ENCODE data around the gene SLC44A3. TPM values are rescaled to one million over a fixed set of nuclear protein-coding genes. Genes with fewer than 3 reads are reported as not detected.
A peak's percentile ranks its signal among the peaks of the same experiment; 100 is the strongest.

SLC44A3 gene
- total and polyA plus RNA-seq, 8 donors: 13.0 to 52.5 (median 23.2) TPM

- Histone ChIP-seq H3K4me3 (peak overlapping the region in 1 of 4 donors; percentile 18), H3K4me1 (peaks cover 21 to 40% (median 22%) of the 10 kb centered on the region in 3 donors), H3K27me3 (no peaks in the 10 kb centered on the region), H3K27ac (peak overlapping the region; percentile 63 to 89 (median 75)), H3K36me3 (no peaks in the 10 kb centered on the region), H3K9me3 (no peaks in the 10 kb centered on the region)
- ATAC-seq (peak; percentile 97 to 99 (median 97)), FAIRE-seq (no peak), DNase-seq (peak; percentile 76 to 88 (median 84))
- intact Hi-C loops (cut with DNase I): no loop called here
- TF ChIP-seq CTCF (IDR thresholded peaks at IDR 0.05): no peak
- 38 to 52% methylated on average over 12 of the region's 12 CpGs for WGBS, 2 donors
These were observed 36.6 kb upstream of the SLC44A3 start for GRCh38 chr1:94783342-94784189.

- 95 to 96% methylated on average over 7 of the region's 7 CpGs for WGBS, 2 donors
- peaks cover 17 to 35% (median 19%) of the 10 kb centered on the region in 3 donors for H3K4me1 ChIP-seq
- peak overlapping the region; percentile 63 to 89 (median 75) for H3K27ac ChIP-seq
- no peaks in the 10 kb centered on the region for H3K9me3 ChIP-seq
- H3K36me3 ChIP-seq: no peaks in the 10 kb centered on the region
- H3K27me3 ChIP-seq: no peaks in the 10 kb centered on the region
- H3K4me3 ChIP-seq: peak overlapping the region in 1 of 4 donors; percentile 18
- DNase-seq: no peak
- ATAC-seq: no peak
- no peak for TF ChIP-seq CTCF (IDR thresholded peaks at IDR 0.05)
- intact Hi-C loops (cut with DNase I): no loop called here
- no peak for FAIRE-seq
These were observed 36.0 kb upstream of the SLC44A3 start for GRCh38 chr1:94784190-94784515.

GRCh38 chr1:94787691-94788090 lies 32.5 kb upstream of the SLC44A3 start:
- no peak for ATAC-seq
- H3K27ac ChIP-seq: no peak overlapping the region
- peaks cover 17 to 35% (median 20%) of the 10 kb centered on the region in 3 donors for H3K4me1 ChIP-seq
- no peak overlapping the region for H3K4me3 ChIP-seq
- 95 to 97% methylated on average over 1 of the region's 1 CpG for WGBS, 2 donors
- no peak for DNase-seq
- FAIRE-seq: no peak
- no peak for TF ChIP-seq CTCF (IDR thresholded peaks at IDR 0.05)
- no peaks in the 10 kb centered on the region for H3K36me3 ChIP-seq
- H3K27me3 ChIP-seq: no peaks in the 10 kb centered on the region
- intact Hi-C loops (cut with DNase I): no loop called here
- H3K9me3 ChIP-seq: no peaks in the 10 kb centered on the region

DNA sequence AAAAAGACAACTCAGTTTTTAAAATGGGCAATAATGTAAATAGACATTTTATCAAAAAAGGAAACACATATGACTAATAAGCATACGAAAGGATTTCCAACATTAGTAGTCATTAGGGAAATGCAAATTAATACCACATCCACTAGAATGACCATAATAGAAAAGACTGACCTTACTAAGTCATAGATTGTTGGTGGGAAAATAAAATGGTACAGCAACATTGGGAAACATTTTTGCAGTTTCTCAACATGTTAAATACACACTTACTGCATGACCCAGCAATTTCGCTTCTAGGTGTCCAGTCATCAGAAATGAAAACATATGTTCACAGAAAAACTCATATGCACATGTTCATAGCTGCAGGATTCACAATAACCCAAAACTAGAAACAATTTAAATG lies 29.9 kb upstream of the SLC44A3 start:
- no peak overlapping the region for H3K4me3 ChIP-seq
- no peaks in the 10 kb centered on the region for H3K9me3 ChIP-seq
- intact Hi-C loops (cut with DNase I): no loop called here
- DNase-seq (no peak), FAIRE-seq (no peak), ATAC-seq (no peak)
- no peaks in the 10 kb centered on the region for H3K36me3 ChIP-seq
- no peak overlapping the region for H3K27ac ChIP-seq
- 85 to 91% methylated on average over 2 of the region's 2 CpGs for WGBS, 2 donors
- H3K27me3 ChIP-seq: no peaks in the 10 kb centered on the region
- peaks cover 2 to 24% (median 7%) of the 10 kb centered on the region in 3 donors for H3K4me1 ChIP-seq
- no peak for TF ChIP-seq CTCF (IDR thresholded peaks at IDR 0.05)

GRCh38 chr1:94790670-94791069 lies 29.5 kb upstream of the SLC44A3 start:
- Histone ChIP-seq H3K9me3 (no peaks in the 10 kb centered on the region), H3K4me3 (no peak overlapping the region), H3K36me3 (no peaks in the 10 kb centered on the region), H3K27me3 (no peaks in the 10 kb centered on the region), H3K27ac (no peak overlapping the region), H3K4me1 (peaks cover 0 to 24% (median 7%) of the 10 kb centered on the region in 3 donors)
- TF ChIP-seq CTCF (IDR thresholded peaks at IDR 0.05): no peak
- no peak for FAIRE-seq
- no peak for DNase-seq
- intact Hi-C loops (cut with DNase I): no loop called here
- WGBS, 2 donors: 87 to 89% methylated on average over 1 of the region's 1 CpG
- no peak for ATAC-seq

Data from pancreas (tissue), 10 donors.